Coronary artery (tissue), 2 donors: ENCODE data around the gene LRWD1.

ENCODE experiments used
- DNase-seq: peaks from one replicate; pipeline ENCODE4 v3.0.0-alpha.2; 2017; ENCODE audit warnings: low spot score
- H3K27ac ChIP-seq, 2 donors: fragments of 200-600 bp; sonication (generic); one replicate each; pipeline ENCODE4 v1.5.1; 2016 to 2019
- H3K4me3 ChIP-seq: fragments of 200-600 bp; sonication (generic); 2 replicates; pipeline ENCODE4 v1.5.1; 2016; ENCODE audit warnings: mild to moderate bottlenecking, moderate library complexity
- TF ChIP-seq, protein P1 (sequence below): fragments of 200-600 bp; sonication (generic); IDR thresholded peaks from one replicate; pipeline ENCODE4 v1.5.1; 2019; ENCODE audit warnings: antibody characterized with exemption

Gene LRWD1

GRCh38 chr7:102424129-102424551 lies 40.6 kb upstream of the LRWD1 start:
- no peak overlapping the region for H3K4me3 ChIP-seq
- TF ChIP-seq, protein P1, sequence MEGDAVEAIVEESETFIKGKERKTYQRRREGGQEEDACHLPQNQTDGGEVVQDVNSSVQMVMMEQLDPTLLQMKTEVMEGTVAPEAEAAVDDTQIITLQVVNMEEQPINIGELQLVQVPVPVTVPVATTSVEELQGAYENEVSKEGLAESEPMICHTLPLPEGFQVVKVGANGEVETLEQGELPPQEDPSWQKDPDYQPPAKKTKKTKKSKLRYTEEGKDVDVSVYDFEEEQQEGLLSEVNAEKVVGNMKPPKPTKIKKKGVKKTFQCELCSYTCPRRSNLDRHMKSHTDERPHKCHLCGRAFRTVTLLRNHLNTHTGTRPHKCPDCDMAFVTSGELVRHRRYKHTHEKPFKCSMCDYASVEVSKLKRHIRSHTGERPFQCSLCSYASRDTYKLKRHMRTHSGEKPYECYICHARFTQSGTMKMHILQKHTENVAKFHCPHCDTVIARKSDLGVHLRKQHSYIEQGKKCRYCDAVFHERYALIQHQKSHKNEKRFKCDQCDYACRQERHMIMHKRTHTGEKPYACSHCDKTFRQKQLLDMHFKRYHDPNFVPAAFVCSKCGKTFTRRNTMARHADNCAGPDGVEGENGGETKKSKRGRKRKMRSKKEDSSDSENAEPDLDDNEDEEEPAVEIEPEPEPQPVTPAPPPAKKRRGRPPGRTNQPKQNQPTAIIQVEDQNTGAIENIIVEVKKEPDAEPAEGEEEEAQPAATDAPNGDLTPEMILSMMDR: no peak
- no peak for DNase-seq
- H3K27ac ChIP-seq: no peak overlapping the region

GRCh38 chr7:102424787-102425218 lies 40.0 kb upstream of the LRWD1 start:
- DNase-seq: no peak
- no peak overlapping the region for H3K27ac ChIP-seq
- TF ChIP-seq, protein P1: no peak
- H3K4me3 ChIP-seq: no peak overlapping the region

GRCh38 chr7:102425639-102426267 lies 39.0 kb upstream of the LRWD1 start:
- Histone ChIP-seq H3K27ac (peak overlapping the region in 1 of 2 donors; percentile 48), H3K4me3 (no peak overlapping the region)
- TF ChIP-seq, protein P1: no peak
- DNase-seq: no peak

GRCh38 chr7:102426268-102427018 lies 38.3 kb upstream of the LRWD1 start:
- TF ChIP-seq, protein P1: no peak
- no peak overlapping the region for H3K4me3 ChIP-seq
- no peak for DNase-seq
- peak overlapping the region in 1 of 2 donors; percentile 48 for H3K27ac ChIP-seq

GRCh38 chr7:102427019-102427405 lies 37.8 kb upstream of the LRWD1 start:
- H3K27ac ChIP-seq: peak overlapping the region in 1 of 2 donors; percentile 48

DNA sequence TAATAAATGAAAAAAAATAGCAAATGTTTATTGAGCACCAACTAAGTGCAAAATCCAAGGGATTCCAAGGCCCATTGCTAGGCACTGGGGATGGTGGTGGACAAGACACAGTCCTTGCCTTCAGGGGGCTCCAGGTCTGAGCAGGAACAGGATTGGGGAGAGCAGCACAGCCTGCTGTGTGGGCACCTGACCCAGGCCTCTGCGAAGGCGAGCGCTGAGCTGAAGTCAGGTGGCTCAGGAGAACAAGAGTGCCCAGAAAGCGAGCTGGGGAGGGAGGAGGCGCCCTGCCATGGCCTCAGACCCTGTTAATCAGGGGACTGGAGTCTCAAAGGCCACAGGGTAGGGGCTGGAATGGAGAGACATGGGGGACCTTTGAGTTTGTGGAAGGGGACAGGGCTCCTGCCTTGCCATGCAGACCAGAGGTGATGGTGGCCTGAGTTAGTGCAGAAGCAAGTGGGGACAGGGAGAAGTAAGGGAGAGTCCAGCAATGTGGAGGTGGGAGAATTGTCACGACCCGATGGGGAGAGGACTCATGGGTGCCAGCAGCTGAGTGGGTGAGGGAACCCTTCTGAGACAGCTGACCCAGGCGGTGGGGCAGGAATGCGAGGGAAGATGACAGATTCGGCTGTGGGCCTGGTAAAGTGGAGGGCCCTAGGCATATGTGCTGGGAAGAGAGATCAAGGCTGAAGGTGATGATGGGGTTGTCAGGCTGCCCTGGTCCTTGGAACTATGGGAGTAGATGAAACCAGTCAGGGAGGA lies 35.5 kb upstream of the LRWD1 start:
- Histone ChIP-seq H3K4me3 (no peak overlapping the region), H3K27ac (no peak overlapping the region)
- TF ChIP-seq, protein P1: no peak
- no peak for DNase-seq

More at GRCh38 chr7:102427019-102427405, 37.8 kb upstream of the LRWD1 start:
- H3K4me3 ChIP-seq: no peak overlapping the region
- DNase-seq: no peak
- TF ChIP-seq, protein P1: no peak
